ENCODE data around the gene IGSF22. TPM values are rescaled to one million over a fixed set of nuclear protein-coding genes. Genes with fewer than 3 reads are reported as not detected.

IGSF22 gene
- total RNA-seq, 1 donor from 2014 or later: not detected

- Mint-ChIP-seq H3K36me3 (ENCODE audit: low read depth) (no peaks in the 10 kb centered on the region), H3K4me3 (ENCODE audit: unreplicated experiment) (no peak overlapping the region), H3K27me3 (ENCODE audit: low read depth) (no peaks in the 10 kb centered on the region), H3K9me3 (ENCODE audit: low read depth) (no peaks in the 10 kb centered on the region), H3K27ac (ENCODE audit: unreplicated experiment) (no peak overlapping the region), H3K4me1 (ENCODE audit: low read depth) (no peaks in the 10 kb centered on the region)
- peak; percentile 29 for DNase-seq (ENCODE audit: low spot score)
- TF ChIP-seq, protein P1, sequence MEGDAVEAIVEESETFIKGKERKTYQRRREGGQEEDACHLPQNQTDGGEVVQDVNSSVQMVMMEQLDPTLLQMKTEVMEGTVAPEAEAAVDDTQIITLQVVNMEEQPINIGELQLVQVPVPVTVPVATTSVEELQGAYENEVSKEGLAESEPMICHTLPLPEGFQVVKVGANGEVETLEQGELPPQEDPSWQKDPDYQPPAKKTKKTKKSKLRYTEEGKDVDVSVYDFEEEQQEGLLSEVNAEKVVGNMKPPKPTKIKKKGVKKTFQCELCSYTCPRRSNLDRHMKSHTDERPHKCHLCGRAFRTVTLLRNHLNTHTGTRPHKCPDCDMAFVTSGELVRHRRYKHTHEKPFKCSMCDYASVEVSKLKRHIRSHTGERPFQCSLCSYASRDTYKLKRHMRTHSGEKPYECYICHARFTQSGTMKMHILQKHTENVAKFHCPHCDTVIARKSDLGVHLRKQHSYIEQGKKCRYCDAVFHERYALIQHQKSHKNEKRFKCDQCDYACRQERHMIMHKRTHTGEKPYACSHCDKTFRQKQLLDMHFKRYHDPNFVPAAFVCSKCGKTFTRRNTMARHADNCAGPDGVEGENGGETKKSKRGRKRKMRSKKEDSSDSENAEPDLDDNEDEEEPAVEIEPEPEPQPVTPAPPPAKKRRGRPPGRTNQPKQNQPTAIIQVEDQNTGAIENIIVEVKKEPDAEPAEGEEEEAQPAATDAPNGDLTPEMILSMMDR (IDR thresholded peaks at IDR 0.05): peak; percentile 97
Measured at GRCh38 chr11:18731949-18732821, 6.2 kb upstream of the IGSF22 start.

DNA sequence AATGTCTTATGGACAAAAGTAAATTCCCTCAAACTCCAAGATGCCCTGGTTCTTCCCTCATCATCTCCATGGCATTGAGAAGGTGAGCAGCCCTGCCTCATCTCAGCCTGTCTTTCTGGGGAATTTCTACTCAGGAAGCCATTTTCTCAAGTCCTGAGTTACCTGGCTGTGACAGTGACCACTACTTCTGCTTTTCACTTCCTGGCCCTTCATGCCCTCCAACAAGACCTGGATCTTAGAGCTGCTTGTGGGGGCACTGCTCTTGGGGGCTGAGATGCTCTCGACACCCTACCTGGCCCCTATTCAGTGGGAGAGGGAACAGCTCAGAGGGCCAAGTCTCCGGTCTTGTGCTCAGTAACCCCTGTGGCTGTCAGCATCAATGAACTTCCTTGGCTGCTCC, 5.5 kb upstream of the IGSF22 start:
- Mint-ChIP-seq H3K4me3 (ENCODE audit: unreplicated experiment) (no peak overlapping the region), H3K27ac (ENCODE audit: unreplicated experiment) (no peak overlapping the region), H3K27me3 (ENCODE audit: low read depth) (no peaks in the 10 kb centered on the region), H3K4me1 (ENCODE audit: low read depth) (no peaks in the 10 kb centered on the region), H3K36me3 (ENCODE audit: low read depth) (no peaks in the 10 kb centered on the region), H3K9me3 (ENCODE audit: low read depth) (no peaks in the 10 kb centered on the region)
- TF ChIP-seq, protein P1 (IDR thresholded peaks at IDR 0.05): no peak
- DNase-seq (ENCODE audit: low spot score): peak; percentile 44

DNA sequence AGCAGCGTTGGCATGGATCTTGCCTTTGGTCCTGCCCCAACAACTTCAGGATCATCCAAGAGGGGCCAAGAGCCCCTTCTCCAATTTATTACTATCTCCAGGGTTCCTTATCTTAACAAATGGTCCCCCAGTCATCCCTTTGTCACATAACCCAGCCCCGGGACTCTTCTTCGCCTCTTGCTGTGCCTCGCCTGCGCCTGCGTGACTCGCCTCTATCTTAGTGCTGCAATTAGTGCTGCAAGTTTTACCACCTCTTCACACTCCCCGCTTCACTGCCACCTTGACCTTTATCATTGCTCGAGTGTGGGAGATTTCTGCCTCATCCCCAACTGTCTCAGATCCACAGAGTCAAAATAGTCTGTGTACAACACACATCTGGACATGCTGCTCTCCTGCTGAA, 4.0 kb upstream of the IGSF22 start:
- no peaks in the 10 kb centered on the region for H3K27me3 Mint-ChIP-seq (ENCODE audit: low read depth)
- DNase-seq (ENCODE audit: low spot score): no peak
- H3K27ac Mint-ChIP-seq (ENCODE audit: unreplicated experiment): no peak overlapping the region
- H3K4me1 Mint-ChIP-seq (ENCODE audit: low read depth): no peaks in the 10 kb centered on the region
- TF ChIP-seq, protein P1 (IDR thresholded peaks at IDR 0.05): no peak
- H3K4me3 Mint-ChIP-seq (ENCODE audit: unreplicated experiment): no peak overlapping the region
- no peaks in the 10 kb centered on the region for H3K9me3 Mint-ChIP-seq (ENCODE audit: low read depth)
- no peaks in the 10 kb centered on the region for H3K36me3 Mint-ChIP-seq (ENCODE audit: low read depth)

DNA sequence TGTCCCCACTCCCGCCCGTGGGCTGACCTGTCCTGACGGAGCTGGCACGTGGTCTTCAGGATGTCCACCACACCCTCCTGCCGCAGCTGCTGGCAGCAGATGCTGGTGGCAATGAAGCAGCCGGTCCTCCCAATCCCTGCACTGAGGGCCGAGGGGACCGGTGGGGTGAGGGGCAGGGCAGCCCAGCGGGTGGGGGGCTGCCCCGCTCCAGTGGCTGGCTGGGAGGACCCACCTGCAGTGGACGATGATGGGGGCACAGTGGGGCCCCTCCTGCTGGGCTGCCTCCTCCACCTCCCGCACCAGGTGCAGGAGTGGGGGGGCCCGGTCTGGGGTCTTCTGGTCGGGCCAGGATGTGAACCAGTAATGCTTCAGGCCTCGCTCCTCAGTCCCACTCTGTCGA, 3.4 kb upstream of the IGSF22 start:
- TF ChIP-seq, protein P1 (IDR thresholded peaks at IDR 0.05): no peak
- no peaks in the 10 kb centered on the region for H3K27me3 Mint-ChIP-seq (ENCODE audit: low read depth)
- no peak for DNase-seq (ENCODE audit: low spot score)
- no peak overlapping the region for H3K27ac Mint-ChIP-seq (ENCODE audit: unreplicated experiment)
- H3K9me3 Mint-ChIP-seq (ENCODE audit: low read depth): no peaks in the 10 kb centered on the region
- no peak overlapping the region for H3K4me3 Mint-ChIP-seq (ENCODE audit: unreplicated experiment)
- no peaks in the 10 kb centered on the region for H3K36me3 Mint-ChIP-seq (ENCODE audit: low read depth)
- H3K4me1 Mint-ChIP-seq (ENCODE audit: low read depth): no peaks in the 10 kb centered on the region

- Mint-ChIP-seq H3K36me3 (ENCODE audit: low read depth) (no peaks in the 10 kb centered on the region), H3K27ac (ENCODE audit: unreplicated experiment) (no peak overlapping the region), H3K9me3 (ENCODE audit: low read depth) (no peaks in the 10 kb centered on the region), H3K4me3 (ENCODE audit: unreplicated experiment) (no peak overlapping the region), H3K27me3 (ENCODE audit: low read depth) (no peaks in the 10 kb centered on the region), H3K4me1 (ENCODE audit: low read depth) (no peaks in the 10 kb centered on the region)
- TF ChIP-seq, protein P1 (IDR thresholded peaks at IDR 0.05): no peak
- DNase-seq (ENCODE audit: low spot score): no peak
Measured at GRCh38 chr11:18728658-18729057, 2.7 kb upstream of the IGSF22 start.
